NOMO-1 treated with dmso at 0.1 percent for 144 hours (cell line): ENCODE results near the gene HOTAIR.

Experiments
- DNase-seq: peaks from one replicate; lab custom pipeline; 2025; ENCODE audit not compliant: unreplicated experiment; lab: John Stamatoyannopoulos, UW

The HOTAIR gene

DNA sequence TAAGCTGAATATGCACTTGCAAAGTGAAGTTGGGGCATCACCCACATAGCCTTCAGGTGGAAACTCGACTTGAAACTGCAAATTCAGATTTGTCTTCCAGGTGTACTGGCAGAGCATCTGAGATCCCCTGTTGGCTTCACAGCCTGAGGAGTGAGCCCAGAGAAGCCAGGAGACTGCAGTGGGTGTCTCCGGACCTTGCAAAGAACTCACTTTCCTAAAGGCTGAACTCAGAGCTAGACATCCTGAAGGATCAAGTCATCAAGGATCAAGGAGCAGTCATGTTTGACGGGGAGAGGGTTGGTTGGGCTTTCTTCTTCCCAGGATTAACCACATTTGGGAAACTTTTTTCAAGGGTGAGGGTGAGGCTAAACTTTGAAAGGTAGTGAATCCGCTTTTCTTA, 45.2 kb downstream of the HOTAIR start:
- no peak for DNase-seq

DNA sequence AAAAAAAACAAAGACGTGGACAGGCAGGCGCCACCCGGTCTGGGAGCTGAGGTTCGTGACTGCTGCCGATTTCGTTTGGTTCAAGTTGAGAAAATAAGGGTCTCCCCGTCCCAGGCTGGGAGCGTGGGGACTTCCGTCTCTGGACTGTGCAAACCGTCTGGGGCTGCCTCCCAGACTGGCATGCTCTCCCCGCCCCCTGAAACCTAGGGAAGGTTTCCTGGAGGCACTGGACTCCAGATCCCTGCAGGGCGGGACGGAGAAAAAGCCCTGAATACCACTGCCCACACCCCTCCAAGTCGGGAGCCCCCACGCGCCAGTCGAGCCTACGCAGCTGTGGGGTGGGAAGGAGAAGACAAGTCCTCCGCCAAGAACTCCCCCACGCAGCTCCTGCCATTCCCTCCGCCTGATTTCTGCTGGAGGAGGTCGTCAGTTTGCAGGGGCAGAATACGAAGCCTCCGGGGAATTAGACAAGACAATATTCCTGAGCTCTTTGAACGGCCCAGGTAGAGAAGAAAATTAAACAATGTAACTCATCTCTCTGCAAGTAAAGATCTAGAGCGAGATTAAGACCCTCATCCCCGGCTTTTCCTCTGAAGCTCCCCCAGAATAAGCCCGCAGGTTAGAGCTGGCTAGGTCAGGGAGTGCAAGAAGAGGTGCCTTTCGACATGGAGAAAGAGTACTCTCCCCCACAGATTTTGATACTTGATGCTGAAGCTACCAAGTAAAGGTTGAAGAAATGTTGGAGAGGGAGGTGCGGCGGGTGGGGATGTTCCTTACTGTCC, 46.5 kb downstream of the HOTAIR start:
- DNase-seq = no peak

DNA sequence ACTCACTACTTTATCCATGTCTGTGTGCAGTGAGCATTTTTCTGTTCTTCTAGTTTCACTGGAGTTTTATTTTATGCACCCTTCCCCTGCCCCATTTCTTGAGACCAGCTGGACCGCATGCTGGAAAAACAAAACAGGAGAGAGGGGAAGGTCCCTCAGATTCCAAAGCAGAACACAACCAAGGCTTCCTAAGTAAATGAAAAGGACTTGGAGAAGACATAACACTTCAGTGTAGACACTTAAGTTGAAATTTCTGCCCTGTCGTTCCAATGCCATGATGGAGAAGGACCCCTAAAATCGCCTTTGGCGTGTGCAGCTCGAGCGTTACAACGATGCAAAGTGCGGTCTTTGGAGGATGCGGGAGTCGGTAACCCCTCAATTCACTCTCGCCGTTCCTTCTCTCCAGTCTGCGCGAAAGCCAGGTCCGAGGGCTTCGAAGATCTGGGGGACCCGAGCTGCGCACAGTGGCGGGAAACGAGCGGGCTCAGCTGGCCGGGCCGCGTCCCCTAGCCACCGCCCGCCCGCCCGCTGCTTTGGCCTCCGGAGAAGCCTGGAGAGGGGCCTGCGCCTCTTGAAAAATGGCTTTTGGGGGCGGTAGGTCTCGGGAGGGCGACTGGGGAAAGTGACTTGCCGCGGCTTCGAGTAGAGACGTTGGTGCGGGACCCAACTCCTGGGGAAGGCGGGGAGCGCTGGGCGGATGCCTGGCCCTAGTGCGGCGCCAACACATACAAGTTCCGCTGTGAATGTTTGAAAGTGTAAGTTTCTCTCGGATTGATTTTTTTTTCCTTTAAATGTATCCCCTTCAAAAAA, 47.3 kb downstream of the HOTAIR start:
- DNase-seq = no peak

GRCh38 chr12:53924521-53925405, 50.0 kb downstream of the HOTAIR start:
- no peak for DNase-seq

- no peak for DNase-seq
Measured at GRCh38 chr12:53916788-53917655, 57.7 kb downstream of the HOTAIR start.
